HUES48 (cell line): ENCODE data around the gene PPM1L.

ENCODE experiments used
- H3K27ac ChIP-seq: one replicate; pipeline ENCODE4 v1.7.0; 2013; ENCODE audit warnings: low read depth, low read length, inconsistent platforms
- H3K27me3 ChIP-seq: 2 replicates; pipeline ENCODE4 v1.6.1; 2013; ENCODE audit warnings: mild to moderate bottlenecking, low read length; ENCODE audit not compliant: control insufficient read depth, insufficient read depth
- H3K36me3 ChIP-seq: 2 replicates; pipeline ENCODE4 v1.6.1; 2013; ENCODE audit warnings: low read length; ENCODE audit not compliant: control insufficient read depth, insufficient read depth
- H3K4me1 ChIP-seq: 2 replicates; pipeline ENCODE4 v1.6.1; 2013; ENCODE audit warnings: mild to moderate bottlenecking, low read length; ENCODE audit not compliant: control insufficient read depth, insufficient read depth
- H3K4me3 ChIP-seq: 2 replicates; pipeline ENCODE4 v1.5.1; 2013; ENCODE audit warnings: mild to moderate bottlenecking, low read depth, low read length
- H3K9ac ChIP-seq: 2 replicates; pipeline ENCODE4 v1.6.1; 2013; ENCODE audit warnings: mild to moderate bottlenecking, low read depth, low read length, moderate library complexity
- H3K9me3 ChIP-seq: 2 replicates; pipeline ENCODE4 v1.6.1; 2013; ENCODE audit warnings: low read length; ENCODE audit not compliant: control insufficient read depth, insufficient read depth

PPM1L gene

DNA sequence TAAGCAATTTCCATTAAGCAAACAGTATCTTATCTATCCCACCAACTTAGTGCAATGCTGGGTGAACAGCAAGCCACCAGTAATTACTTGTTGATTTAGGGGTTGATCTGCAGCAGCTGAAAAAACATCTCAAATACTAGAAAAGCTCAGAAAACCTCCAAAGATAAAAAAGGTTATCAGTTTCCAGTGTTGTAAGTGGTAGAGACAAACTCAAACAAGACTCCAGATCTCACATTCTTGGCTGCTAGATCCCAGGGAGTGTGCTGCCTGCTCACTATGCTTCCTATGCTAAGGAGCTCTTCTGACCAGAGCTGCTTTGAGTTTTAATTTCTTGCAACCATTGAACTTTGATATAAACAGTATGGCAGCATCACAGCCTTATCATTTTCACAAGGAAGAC is 337.9 kb downstream of the PPM1L start:
- H3K27ac ChIP-seq, result no peak overlapping the region
- no peaks in the 10 kb centered on the region for H3K4me1 ChIP-seq
- no peaks in the 10 kb centered on the region for H3K27me3 ChIP-seq
- no peak overlapping the region for H3K4me3 ChIP-seq
- H3K9me3 ChIP-seq, result no peaks in the 10 kb centered on the region
- no peak overlapping the region for H3K9ac ChIP-seq
- H3K36me3 ChIP-seq, result no peaks in the 10 kb centered on the region

DNA sequence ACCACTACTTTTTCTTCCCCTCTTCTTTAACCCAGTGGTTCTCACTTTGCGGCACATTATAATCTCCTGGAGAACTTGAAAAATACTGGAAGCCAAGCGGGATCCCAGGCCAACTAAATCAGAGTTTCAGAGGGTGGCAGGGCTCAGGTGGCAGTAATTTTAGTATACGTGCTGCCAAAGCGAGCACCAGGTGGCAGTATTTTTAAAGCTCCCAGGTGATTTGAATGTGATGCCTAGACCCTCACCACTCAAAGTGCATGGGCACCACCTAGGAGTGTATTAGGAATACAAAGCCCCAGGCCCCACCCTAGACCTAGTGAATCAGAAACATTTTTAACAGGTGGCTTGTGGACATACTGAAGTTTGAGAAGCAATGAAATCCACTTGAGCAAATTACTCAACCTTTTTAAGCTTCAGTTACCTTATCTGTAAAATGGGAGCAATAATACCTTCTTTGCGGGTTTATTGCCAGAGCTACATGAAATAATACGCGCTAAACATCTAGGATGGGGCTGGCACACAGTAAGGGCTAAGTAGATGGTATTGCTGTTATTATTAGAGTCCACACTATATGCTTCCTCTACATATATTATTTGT is 340.8 kb downstream of the PPM1L start:
- Histone ChIP-seq H3K4me3 (no peak overlapping the region), H3K4me1 (no peaks in the 10 kb centered on the region), H3K27me3 (no peaks in the 10 kb centered on the region), H3K9ac (no peak overlapping the region), H3K9me3 (no peaks in the 10 kb centered on the region), H3K27ac (no peak overlapping the region), H3K36me3 (no peaks in the 10 kb centered on the region)

GRCh38 chr3:161100994-161101393 is 345.0 kb downstream of the PPM1L start:
- no peaks in the 10 kb centered on the region for H3K4me1 ChIP-seq
- no peaks in the 10 kb centered on the region for H3K36me3 ChIP-seq
- H3K9me3 ChIP-seq, result no peaks in the 10 kb centered on the region
- no peak overlapping the region for H3K27ac ChIP-seq
- H3K9ac ChIP-seq, result no peak overlapping the region
- peaks cover 23% of the 10 kb centered on the region for H3K27me3 ChIP-seq
- H3K4me3 ChIP-seq, result no peak overlapping the region

GRCh38 chr3:161101609-161102008 is 345.6 kb downstream of the PPM1L start:
- H3K9ac ChIP-seq, result no peak overlapping the region
- no peaks in the 10 kb centered on the region for H3K4me1 ChIP-seq

DNA sequence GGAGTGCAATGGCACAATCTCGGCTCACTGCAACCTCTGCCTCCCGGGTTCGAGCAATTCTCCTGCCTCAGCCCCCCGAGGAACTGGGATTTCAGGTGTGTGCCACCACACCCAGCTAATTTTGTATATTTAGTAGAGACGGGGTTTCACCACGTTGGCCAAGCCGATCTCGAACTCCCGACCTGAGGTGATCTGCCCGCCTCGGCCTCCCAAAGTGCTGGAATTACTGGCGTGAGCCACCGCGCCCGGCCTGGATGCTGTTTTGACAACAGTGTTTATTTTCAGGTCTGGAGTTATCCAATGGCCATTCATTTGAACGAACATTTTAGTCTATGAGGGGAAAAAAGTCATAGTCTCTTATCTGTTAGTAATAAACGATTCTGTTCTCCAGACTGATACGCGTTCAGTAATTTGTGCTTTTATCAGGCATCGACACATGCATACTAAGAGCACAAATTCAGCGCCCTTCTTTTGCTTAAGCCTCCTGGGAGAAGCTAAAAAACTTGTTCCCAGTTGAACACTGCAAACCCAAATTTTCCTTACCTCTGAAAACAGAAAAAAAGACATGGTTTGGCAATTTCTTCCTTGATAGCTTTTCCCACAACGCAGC is 347.9 kb downstream of the PPM1L start:
- Histone ChIP-seq H3K4me1 (no peaks in the 10 kb centered on the region), H3K27me3 (peaks cover 28% of the 10 kb centered on the region), H3K9ac (no peak overlapping the region), H3K9me3 (no peaks in the 10 kb centered on the region), H3K27ac (no peak overlapping the region), H3K36me3 (no peaks in the 10 kb centered on the region), H3K4me3 (peak overlapping the region; percentile 56)

More at GRCh38 chr3:161101609-161102008, 345.6 kb downstream of the PPM1L start:
- Histone ChIP-seq H3K4me3 (no peak overlapping the region), H3K27ac (no peak overlapping the region), H3K27me3 (peaks cover 28% of the 10 kb centered on the region), H3K9me3 (no peaks in the 10 kb centered on the region), H3K36me3 (no peaks in the 10 kb centered on the region)

- H3K4me1 ChIP-seq, result no peaks in the 10 kb centered on the region
- H3K9me3 ChIP-seq, result no peaks in the 10 kb centered on the region
- H3K4me3 ChIP-seq, result peak within 1 kb of the TSS; percentile 56
- peak within 1 kb of the TSS; percentile 70 for H3K9ac ChIP-seq
- H3K36me3 ChIP-seq, result no peaks in the 10 kb centered on the region
- H3K27me3 ChIP-seq, result peaks cover 28% of the 10 kb centered on the region
- H3K27ac ChIP-seq, result no peak within 1 kb of the TSS
Observed at GRCh38 chr3:161104561-161105551, 348.8 kb downstream of the PPM1L start, which contains the start of gene B3GALNT1. Gene B3GALNT1 (minus strand): TSS chr3:161105349. CDS start chr3:161086754, 18,595 bp downstream.

- Histone ChIP-seq H3K4me3 (no peak overlapping the region), H3K27ac (no peak overlapping the region), H3K9ac (no peak overlapping the region), H3K4me1 (no peaks in the 10 kb centered on the region), H3K27me3 (peaks cover 28% of the 10 kb centered on the region), H3K36me3 (no peaks in the 10 kb centered on the region), H3K9me3 (no peaks in the 10 kb centered on the region)
Observed at GRCh38 chr3:161107311-161107710, 351.3 kb downstream of the PPM1L start.

DNA sequence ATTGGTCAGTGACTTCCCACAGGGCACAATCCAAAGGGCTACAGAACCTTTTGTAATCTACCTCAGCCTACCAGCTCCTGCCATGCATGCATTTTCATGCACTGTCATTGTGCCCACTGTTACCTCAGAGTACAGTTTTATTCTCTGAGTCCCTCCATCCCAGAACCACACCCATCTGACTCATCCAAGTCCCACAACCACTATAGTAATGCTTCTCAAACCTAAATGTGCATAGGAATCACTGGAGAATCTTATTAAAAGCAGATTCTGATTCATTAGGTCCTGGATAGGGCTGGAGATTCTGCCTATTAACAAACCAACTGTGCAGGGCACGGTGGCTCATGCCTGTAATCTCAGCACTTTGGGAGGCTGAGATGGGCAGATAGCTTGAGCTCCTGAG is 352.8 kb downstream of the PPM1L start:
- no peaks in the 10 kb centered on the region for H3K4me1 ChIP-seq
- no peaks in the 10 kb centered on the region for H3K36me3 ChIP-seq
- H3K9ac ChIP-seq, result no peak overlapping the region
- H3K4me3 ChIP-seq, result no peak overlapping the region
- H3K27ac ChIP-seq, result no peak overlapping the region
- no peaks in the 10 kb centered on the region for H3K9me3 ChIP-seq
- H3K27me3 ChIP-seq, result peaks cover 27% of the 10 kb centered on the region

DNA sequence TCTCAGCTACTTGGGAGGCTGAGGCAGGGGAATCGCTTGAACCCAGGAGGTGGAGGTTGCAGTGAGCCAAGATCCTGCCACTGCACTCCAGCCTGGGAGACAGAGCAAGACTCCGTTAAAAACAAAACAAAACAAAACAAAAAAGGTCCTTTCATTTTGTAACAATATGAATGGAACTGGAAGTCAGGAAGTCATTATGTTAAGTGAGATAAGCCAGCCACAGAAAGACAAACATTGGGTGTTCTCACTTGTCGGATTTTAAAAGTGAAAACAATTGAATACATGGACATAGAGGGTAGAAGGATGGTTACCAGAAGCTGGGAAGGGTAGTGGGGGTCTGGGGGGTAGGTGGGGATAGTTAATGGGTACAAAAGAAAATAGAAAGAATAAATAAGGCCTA is 361.6 kb downstream of the PPM1L start:
- H3K27me3 ChIP-seq, result no peaks in the 10 kb centered on the region
- H3K9me3 ChIP-seq, result peaks cover 16% of the 10 kb centered on the region
- H3K27ac ChIP-seq, result no peak overlapping the region
- H3K9ac ChIP-seq, result no peak overlapping the region
- H3K36me3 ChIP-seq, result no peaks in the 10 kb centered on the region
- H3K4me3 ChIP-seq, result no peak overlapping the region
- no peaks in the 10 kb centered on the region for H3K4me1 ChIP-seq

- no peaks in the 10 kb centered on the region for H3K27me3 ChIP-seq
- H3K4me3 ChIP-seq, result no peak overlapping the region
- no peak overlapping the region for H3K9ac ChIP-seq
- no peak overlapping the region for H3K27ac ChIP-seq
- H3K4me1 ChIP-seq, result no peaks in the 10 kb centered on the region
- no peaks in the 10 kb centered on the region for H3K36me3 ChIP-seq
- peaks cover 4% of the 10 kb centered on the region for H3K9me3 ChIP-seq
Observed at GRCh38 chr3:161126495-161126894, 370.5 kb downstream of the PPM1L start.
